H9 (cell line): ENCODE results near the gene FANK1. TPM values are rescaled to one million over a fixed set of nuclear protein-coding genes. Genes with fewer than 3 reads are reported as not detected.
A peak's percentile ranks its signal among the peaks of the same experiment; 100 is the strongest.

ENCODE experiments used
- DNase-seq: peaks from one replicate; pipeline ENCODE4 v3.0.0-alpha.2; 2017
- H2AFZ ChIP-seq: one replicate; pipeline ENCODE4 v1.6.1; 2013; ENCODE audit warnings: mild to moderate bottlenecking, low read length, control low read depth, moderate library complexity
- H2AK5ac ChIP-seq: 2 replicates; pipeline ENCODE4 v1.6.1; 2013; ENCODE audit warnings: low read length, control low read depth, mixed read lengths; ENCODE audit not compliant: insufficient read length
- H2BK120ac ChIP-seq: one replicate; pipeline ENCODE4 v1.6.1; 2013; ENCODE audit warnings: low read depth, mild to moderate bottlenecking, low read length, control low read depth, inconsistent platforms; ENCODE audit not compliant: poor library complexity, severe bottlenecking
- H2BK12ac ChIP-seq: 2 replicates; pipeline ENCODE4 v1.6.1; 2013; ENCODE audit warnings: low read length, control low read depth, mixed read lengths, low read depth; ENCODE audit not compliant: insufficient read length
- H2BK15ac ChIP-seq: 2 replicates; pipeline ENCODE4 v1.6.1; 2013; ENCODE audit warnings: low read depth, low read length, control low read depth
- H2BK20ac ChIP-seq: one replicate; pipeline ENCODE4 v1.6.1; 2013; ENCODE audit warnings: low read depth, mild to moderate bottlenecking, low read length, control low read depth, inconsistent platforms; ENCODE audit not compliant: poor library complexity, severe bottlenecking
- H2BK5ac ChIP-seq: 2 replicates; pipeline ENCODE4 v1.6.1; 2013; ENCODE audit warnings: low read length, control low read depth, mixed read lengths; ENCODE audit not compliant: insufficient read length
- H3K14ac ChIP-seq: 2 replicates; pipeline ENCODE4 v1.6.1; 2013; ENCODE audit warnings: low read length, control low read depth; ENCODE audit not compliant: insufficient read depth
- H3K18ac ChIP-seq: 2 replicates; pipeline ENCODE4 v1.6.1; 2013; ENCODE audit warnings: low read depth, mild to moderate bottlenecking, mixed read lengths, low read length, control low read depth; ENCODE audit not compliant: insufficient read length
- H3K23ac ChIP-seq: 2 replicates; pipeline ENCODE4 v1.6.1; 2013; ENCODE audit warnings: low read length, control low read depth, mixed read lengths, low read depth; ENCODE audit not compliant: insufficient read length
- H3K23me2 ChIP-seq: 2 replicates; pipeline ENCODE4 v1.6.1; 2013; ENCODE audit warnings: low read depth, mild to moderate bottlenecking, mixed read lengths, low read length, control low read depth; ENCODE audit not compliant: insufficient read length, poor library complexity, severe bottlenecking
- H3K27ac ChIP-seq: 2 replicates; pipeline ENCODE4 v1.5.1; 2013; ENCODE audit warnings: low read length, control low read depth, mixed read lengths, low read depth; ENCODE audit not compliant: insufficient read length
- H3K27me3 ChIP-seq: 2 replicates; pipeline ENCODE4 v1.6.1; 2013; ENCODE audit warnings: low read length, control low read depth, inconsistent platforms; ENCODE audit not compliant: insufficient read depth
- H3K4ac ChIP-seq: 2 replicates; pipeline ENCODE4 v1.6.1; 2013; ENCODE audit warnings: low read depth, mild to moderate bottlenecking, control low read depth, inconsistent platforms, low read length, moderate library complexity
- H3K4me1 ChIP-seq: 2 replicates; pipeline ENCODE4 v1.6.1; 2013; ENCODE audit warnings: low read length, control low read depth, inconsistent platforms; ENCODE audit not compliant: insufficient read depth
- H3K4me2 ChIP-seq: 2 replicates; pipeline ENCODE4 v1.6.1; 2013; ENCODE audit warnings: low read length, control low read depth, mixed read lengths; ENCODE audit not compliant: insufficient read length, insufficient read depth
- H3K56ac ChIP-seq: 2 replicates; pipeline ENCODE4 v1.6.1; 2013; ENCODE audit warnings: low read depth, mild to moderate bottlenecking, mixed read lengths, low read length, control low read depth; ENCODE audit not compliant: insufficient read length
- H3K79me1 ChIP-seq: 2 replicates; pipeline ENCODE4 v1.6.1; 2013; ENCODE audit warnings: low read depth, mild to moderate bottlenecking, moderate library complexity, low read length, control low read depth, inconsistent platforms; ENCODE audit not compliant: insufficient read depth, poor library complexity, severe bottlenecking
- H3K79me2 ChIP-seq: 2 replicates; pipeline ENCODE4 v1.6.1; 2013; ENCODE audit warnings: low read length, control low read depth, inconsistent platforms; ENCODE audit not compliant: insufficient read depth
- H3K9ac ChIP-seq: 2 replicates; pipeline ENCODE4 v1.6.1; 2013; ENCODE audit warnings: low read length, control low read depth, mixed read lengths; ENCODE audit not compliant: insufficient read length; ENCODE audit errors: extremely low read depth
- H3K9me3 ChIP-seq: one replicate; pipeline ENCODE4 v1.6.1; 2013; ENCODE audit warnings: low read depth, low read length, inconsistent platforms; ENCODE audit not compliant: control insufficient read depth
- H3T11ph ChIP-seq: one replicate; pipeline ENCODE4 v1.6.1; 2013; ENCODE audit warnings: mild to moderate bottlenecking, low read length, control low read depth, inconsistent platforms
- H4K20me1 ChIP-seq: one replicate; pipeline ENCODE4 v1.6.1; 2013; ENCODE audit not compliant: control insufficient read depth, insufficient read length, insufficient read depth
- H4K5ac ChIP-seq: 2 replicates; pipeline ENCODE4 v1.6.1; 2013; ENCODE audit warnings: low read depth, mild to moderate bottlenecking, mixed read lengths, low read length, control low read depth; ENCODE audit not compliant: insufficient read length
- H4K8ac ChIP-seq: replicated peaks from 2 replicates; pipeline ENCODE4 v1.6.1; 2013; ENCODE audit warnings: low read length, control low read depth, mixed read lengths, low read depth; ENCODE audit not compliant: insufficient read length
- H4K91ac ChIP-seq: 2 replicates; pipeline ENCODE4 v1.6.1; 2013; ENCODE audit warnings: low read depth, mild to moderate bottlenecking, moderate library complexity, mixed read lengths, low read length, control low read depth; ENCODE audit not compliant: insufficient read length
- H3K27ac Mint-ChIP-seq, 3 experiments: 2 replicates in 2 of 3; 3 replicates in 1 of 3; pipeline ENCODE4 v1.8.0; 2020 to 2021; ENCODE audit warnings: mixed read lengths in 3 of 3, mild to moderate bottlenecking in 1 of 3, moderate library complexity in 1 of 3
- H3K27me3 Mint-ChIP-seq: 2 replicates; pipeline ENCODE4 v1.8.0; 2021; ENCODE audit warnings: low read depth, mild to moderate bottlenecking, moderate library complexity, mixed read lengths
- H3K36me3 Mint-ChIP-seq, 3 experiments: 2 replicates in 2 of 3; 3 replicates in 1 of 3; pipeline ENCODE4 v1.8.0; 2020 to 2021; ENCODE audit warnings: low read depth in 3 of 3, mixed read lengths in 3 of 3; ENCODE audit not compliant: insufficient read depth in 1 of 3
- H3K4me1 Mint-ChIP-seq, 2 experiments: 2 replicates each; pipeline ENCODE4 v1.8.0; 2020; ENCODE audit warnings: mixed read lengths in 2 of 2
- H3K4me3 Mint-ChIP-seq, 2 experiments: 2 replicates in 1 of 2; 3 replicates in 1 of 2; pipeline ENCODE4 v1.8.0; 2020 to 2021; ENCODE audit warnings: mild to moderate bottlenecking in 2 of 2, mixed read lengths in 2 of 2, moderate library complexity in 1 of 2
- H3K9me3 Mint-ChIP-seq, 2 experiments: 2 replicates in 1 of 2; 3 replicates in 1 of 2; pipeline ENCODE4 v1.8.0; 2020; ENCODE audit warnings: mild to moderate bottlenecking in 2 of 2, mixed read lengths in 2 of 2, moderate library complexity in 1 of 2
- WGBS: extraction: QIAGEN DNeasy Blood & Tissue Kit; methylation state at CpG from one replicate; pipeline ENCODE4 v1.1.7; 2013; ENCODE audit warnings: missing lambda C conversion rate, low lambda C conversion rate, mixed read lengths; ENCODE audit not compliant: insufficient read length; ENCODE audit errors: extremely low coverage; 5-methylcytosine and 5-hydroxymethylcytosine counted together
- total RNA-seq: library from RNA; stranded (reverse); gene quantifications from 2 replicates; pipeline ENCODE4 v1.2.1, GENCODE V29; 2021
- TF ChIP-seq, protein P1 (sequence below): fragments of 200-600 bp; sonication (generic); conservative IDR thresholded peaks from 3 replicates; pipeline ENCODE4 v1.8.0; 2021; ENCODE audit warnings: antibody characterized with exemption, mild to moderate bottlenecking

The FANK1 gene
- total RNA-seq, 1 experiment from 2014 or later: 0.68 TPM

DNA sequence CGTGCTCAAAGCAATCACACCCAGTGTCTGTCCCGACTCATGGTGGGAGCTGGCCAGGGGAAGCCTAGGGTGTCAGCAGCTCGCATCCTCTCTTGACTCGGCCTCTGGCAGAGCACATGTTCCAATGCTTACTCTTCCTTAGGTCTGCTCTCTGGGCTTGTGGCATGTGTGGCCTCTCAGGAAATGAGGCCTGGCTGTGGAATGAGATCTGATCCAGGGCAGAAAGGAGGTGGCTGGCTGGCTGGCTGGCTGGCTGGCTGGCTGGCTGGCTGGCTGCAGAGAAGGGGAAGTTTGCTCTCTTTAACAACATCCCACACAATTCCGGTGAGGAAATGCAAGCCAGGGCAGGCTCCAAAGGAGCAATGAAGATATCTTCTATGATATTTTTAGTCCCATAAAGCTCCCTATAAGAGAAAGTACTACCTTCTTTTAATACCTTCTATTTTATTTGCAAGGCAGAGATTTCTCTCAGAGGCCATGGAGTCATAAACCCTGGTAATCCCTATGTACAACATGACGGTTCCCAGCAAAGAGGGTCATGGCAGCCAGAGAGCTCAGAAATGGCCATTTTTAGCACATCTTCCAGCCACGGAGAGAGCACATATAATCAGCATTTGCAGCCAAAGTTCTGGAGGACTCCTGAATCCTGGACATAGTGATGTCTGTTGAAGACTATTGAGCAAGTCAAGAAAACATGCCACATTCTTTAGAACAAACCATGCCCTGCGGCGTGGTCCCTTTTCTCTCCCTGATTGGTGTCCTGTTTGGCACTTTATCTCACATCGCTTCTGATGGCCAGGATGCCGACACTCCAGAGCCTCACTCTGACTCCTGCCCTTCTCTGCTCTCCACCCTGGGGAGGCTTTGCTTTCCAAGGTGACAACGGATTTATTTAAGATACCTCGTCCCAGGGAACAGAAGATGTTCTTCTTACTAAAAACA lies 153.7 kb downstream of the FANK1 start:
- H3K27me3 ChIP-seq: no peaks in the 10 kb centered on the region
- no peak overlapping the region for H2BK120ac ChIP-seq
- peak overlapping the region; percentile 15 for H3K9ac ChIP-seq
- no peaks in the 10 kb centered on the region for H4K20me1 ChIP-seq
- no peak overlapping the region for H3K18ac ChIP-seq
- H3K79me1 ChIP-seq: no peaks in the 10 kb centered on the region
- TF ChIP-seq, protein P1, sequence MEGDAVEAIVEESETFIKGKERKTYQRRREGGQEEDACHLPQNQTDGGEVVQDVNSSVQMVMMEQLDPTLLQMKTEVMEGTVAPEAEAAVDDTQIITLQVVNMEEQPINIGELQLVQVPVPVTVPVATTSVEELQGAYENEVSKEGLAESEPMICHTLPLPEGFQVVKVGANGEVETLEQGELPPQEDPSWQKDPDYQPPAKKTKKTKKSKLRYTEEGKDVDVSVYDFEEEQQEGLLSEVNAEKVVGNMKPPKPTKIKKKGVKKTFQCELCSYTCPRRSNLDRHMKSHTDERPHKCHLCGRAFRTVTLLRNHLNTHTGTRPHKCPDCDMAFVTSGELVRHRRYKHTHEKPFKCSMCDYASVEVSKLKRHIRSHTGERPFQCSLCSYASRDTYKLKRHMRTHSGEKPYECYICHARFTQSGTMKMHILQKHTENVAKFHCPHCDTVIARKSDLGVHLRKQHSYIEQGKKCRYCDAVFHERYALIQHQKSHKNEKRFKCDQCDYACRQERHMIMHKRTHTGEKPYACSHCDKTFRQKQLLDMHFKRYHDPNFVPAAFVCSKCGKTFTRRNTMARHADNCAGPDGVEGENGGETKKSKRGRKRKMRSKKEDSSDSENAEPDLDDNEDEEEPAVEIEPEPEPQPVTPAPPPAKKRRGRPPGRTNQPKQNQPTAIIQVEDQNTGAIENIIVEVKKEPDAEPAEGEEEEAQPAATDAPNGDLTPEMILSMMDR: no peak
- H2AK5ac ChIP-seq: no peak overlapping the region
- no peak overlapping the region for H3K14ac ChIP-seq
- no peak overlapping the region for H3K23ac ChIP-seq
- no peaks in the 10 kb centered on the region for H3K9me3 Mint-ChIP-seq
- H4K91ac ChIP-seq: no peak overlapping the region
- no peak overlapping the region for H2AFZ ChIP-seq
- no peak overlapping the region for H4K5ac ChIP-seq
- no peaks in the 10 kb centered on the region for H3K79me2 ChIP-seq
- H2BK20ac ChIP-seq: no peak overlapping the region
- no peaks in the 10 kb centered on the region; a peak in 1 of 7 replicates for H3K36me3 Mint-ChIP-seq
- no peak overlapping the region for H3K27ac ChIP-seq
- H3K27ac Mint-ChIP-seq: 0 out of 7 replicates have a peak overlapping the region, but pooled peaks of 1 of the 3 experiments have one; percentile 14
- no peak overlapping the region for H3K4me3 Mint-ChIP-seq
- no peaks in the 10 kb centered on the region for H3K27me3 Mint-ChIP-seq
- H3K4me1 ChIP-seq: no peaks in the 10 kb centered on the region
- no peaks in the 10 kb centered on the region for H3K23me2 ChIP-seq
- H2BK5ac ChIP-seq: no peak overlapping the region
- H4K8ac ChIP-seq: no peak overlapping the region
- H2BK12ac ChIP-seq: no peak overlapping the region
- no peaks in the 10 kb centered on the region for H3K9me3 ChIP-seq
- H2BK15ac ChIP-seq: no peak overlapping the region
- no peak overlapping the region for H3T11ph ChIP-seq
- DNase-seq: no peak
- H3K56ac ChIP-seq: no peak overlapping the region
- H3K4me2 ChIP-seq: no peak overlapping the region
- WGBS: no CpG with 5 or more reads among the region's 13 CpGs
- H3K4me1 Mint-ChIP-seq: no peaks in the 10 kb centered on the region; a peak in 1 of 4 replicates
- no peak overlapping the region for H3K4ac ChIP-seq
